AG04449 (cell line): ENCODE results near the gene CFAP91.
A peak's percentile ranks its signal among the peaks of the same experiment; 100 is the strongest.

Source experiments
- CTCF ChIA-PET: fragments of 350-600 bp; formaldehyde crosslinking; extraction: SDS; loops from one replicate; lab custom pipeline; 2021; ENCODE audit warnings: antibody characterized with exemption; lab: Yijun Ruan, JAX
- POLR2A ChIA-PET: fragments of 400-600, 350-600 bp; formaldehyde crosslinking; extraction: SDS; loops from one replicate; lab custom pipeline; 2020; ENCODE audit warnings: antibody characterized with exemption, inconsistent platforms; lab: Yijun Ruan, JAX
- DNase-seq: peaks from one replicate; pipeline ENCODE4 v3.0.0-alpha.2; 2010; ENCODE audit warnings: low read depth, low spot score
- H3K4me3 ChIP-seq: 2 replicates; pipeline ENCODE4 v1.5.1; 2011; ENCODE audit warnings: low read depth, mild to moderate bottlenecking, control low read depth, low read length
- TF ChIP-seq, protein P1 (sequence below): IDR thresholded peaks from one replicate; pipeline ENCODE4 v1.5.1; 2011; ENCODE audit warnings: mild to moderate bottlenecking, moderate library complexity, low read length, control low read depth, inconsistent platforms; ENCODE audit not compliant: insufficient read depth; ENCODE audit errors: missing control alignments

Gene CFAP91

DNA sequence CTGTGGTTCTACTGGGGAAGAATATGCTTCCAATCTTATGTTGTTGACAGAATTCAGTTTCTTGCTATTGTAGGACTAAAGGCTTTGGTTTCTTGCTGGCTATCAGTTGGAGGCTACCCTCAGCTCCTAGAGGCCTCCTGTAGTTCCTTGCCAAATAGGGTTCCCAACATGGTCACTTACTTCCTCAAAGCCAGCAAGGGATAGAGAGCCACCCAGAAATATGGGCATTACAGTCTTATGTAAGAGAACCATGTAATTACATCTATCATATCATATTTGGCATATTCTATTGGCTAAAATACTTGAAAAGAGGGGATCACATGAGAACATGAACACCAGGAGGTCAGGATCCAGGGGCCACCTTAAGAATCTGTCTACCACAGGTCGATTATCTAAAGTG, 19.4 kb upstream of the CFAP91 start:
- CTCF ChIA-PET = interaction anchor here (0.7 to 2.1 kb wide), 7 partner anchors 8 to 409 kb away, joined by 3 to 7 read pairs (median 3); partner anchors contain the start of gene TMEM39A
- POLR2A ChIA-PET = no interaction called here
- no peak for DNase-seq
- TF ChIP-seq, protein P1, sequence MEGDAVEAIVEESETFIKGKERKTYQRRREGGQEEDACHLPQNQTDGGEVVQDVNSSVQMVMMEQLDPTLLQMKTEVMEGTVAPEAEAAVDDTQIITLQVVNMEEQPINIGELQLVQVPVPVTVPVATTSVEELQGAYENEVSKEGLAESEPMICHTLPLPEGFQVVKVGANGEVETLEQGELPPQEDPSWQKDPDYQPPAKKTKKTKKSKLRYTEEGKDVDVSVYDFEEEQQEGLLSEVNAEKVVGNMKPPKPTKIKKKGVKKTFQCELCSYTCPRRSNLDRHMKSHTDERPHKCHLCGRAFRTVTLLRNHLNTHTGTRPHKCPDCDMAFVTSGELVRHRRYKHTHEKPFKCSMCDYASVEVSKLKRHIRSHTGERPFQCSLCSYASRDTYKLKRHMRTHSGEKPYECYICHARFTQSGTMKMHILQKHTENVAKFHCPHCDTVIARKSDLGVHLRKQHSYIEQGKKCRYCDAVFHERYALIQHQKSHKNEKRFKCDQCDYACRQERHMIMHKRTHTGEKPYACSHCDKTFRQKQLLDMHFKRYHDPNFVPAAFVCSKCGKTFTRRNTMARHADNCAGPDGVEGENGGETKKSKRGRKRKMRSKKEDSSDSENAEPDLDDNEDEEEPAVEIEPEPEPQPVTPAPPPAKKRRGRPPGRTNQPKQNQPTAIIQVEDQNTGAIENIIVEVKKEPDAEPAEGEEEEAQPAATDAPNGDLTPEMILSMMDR = no peak
- H3K4me3 ChIP-seq = no peak overlapping the region

DNA sequence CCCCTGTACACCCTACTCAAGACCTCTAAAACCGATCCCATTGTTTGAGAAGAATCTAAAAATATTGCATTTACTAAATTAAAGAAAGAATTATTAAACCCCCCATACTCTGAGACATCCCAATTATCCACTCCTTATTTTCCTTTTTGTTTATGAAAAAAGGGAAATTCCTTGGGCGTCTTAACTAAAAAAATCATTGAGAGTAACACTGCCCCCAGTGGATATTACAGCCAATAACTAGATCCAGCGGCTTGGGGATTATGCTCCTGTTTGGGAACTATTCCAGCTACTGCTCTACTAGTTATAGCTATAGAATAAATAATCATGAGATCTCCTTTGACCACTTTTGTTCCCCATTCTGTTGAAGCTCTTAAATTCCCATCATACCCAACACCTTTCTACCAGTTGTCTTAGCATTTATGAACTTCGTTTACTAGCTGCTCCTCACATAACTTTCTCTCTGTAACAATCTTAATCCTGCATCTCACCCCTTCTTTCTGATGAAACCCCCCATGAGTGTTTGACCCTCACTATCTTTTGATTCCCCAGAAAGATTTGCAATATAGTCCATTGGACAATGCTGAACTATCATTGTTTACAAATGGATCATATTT, 12.7 kb upstream of the CFAP91 start:
- H3K4me3 ChIP-seq = no peak overlapping the region
- ChIA-PET POLR2A (no interaction called here), CTCF (interaction anchor here (0.8 to 3.1 kb wide), 9 partner anchors 8 to 186 kb away, joined by 3 to 20 read pairs (median 5); partner anchors contain the start of gene COX17)
- TF ChIP-seq, protein P1 = peak; percentile 31
- DNase-seq = no peak

DNA sequence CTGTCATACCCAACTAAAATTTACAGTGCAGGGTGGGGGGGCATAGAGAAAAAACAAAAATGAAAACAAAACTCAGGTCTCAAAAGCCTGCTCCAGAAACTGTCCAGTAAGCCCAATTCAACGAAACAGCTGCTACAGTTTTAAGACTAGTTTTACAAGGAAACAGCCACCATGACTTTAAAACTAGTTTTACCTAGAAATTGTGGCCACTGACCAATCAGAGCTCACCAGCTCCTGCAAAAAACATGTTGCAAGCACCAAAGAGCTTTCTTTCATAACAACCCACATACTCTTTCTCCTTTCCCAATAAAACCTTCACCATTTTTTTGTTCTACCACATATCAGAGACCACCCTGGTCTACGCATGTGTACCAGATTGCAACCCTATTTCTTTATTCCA, 7.3 kb upstream of the CFAP91 start:
- TF ChIP-seq, protein P1 = no peak
- ChIA-PET CTCF (interaction anchor here (0.7 to 3.3 kb wide), 2 partner anchors 14 kb away, joined by 3 to 15 read pairs; no protein-coding TSS in a partner anchor), POLR2A (no interaction called here)
- no peak overlapping the region for H3K4me3 ChIP-seq
- no peak for DNase-seq

DNA sequence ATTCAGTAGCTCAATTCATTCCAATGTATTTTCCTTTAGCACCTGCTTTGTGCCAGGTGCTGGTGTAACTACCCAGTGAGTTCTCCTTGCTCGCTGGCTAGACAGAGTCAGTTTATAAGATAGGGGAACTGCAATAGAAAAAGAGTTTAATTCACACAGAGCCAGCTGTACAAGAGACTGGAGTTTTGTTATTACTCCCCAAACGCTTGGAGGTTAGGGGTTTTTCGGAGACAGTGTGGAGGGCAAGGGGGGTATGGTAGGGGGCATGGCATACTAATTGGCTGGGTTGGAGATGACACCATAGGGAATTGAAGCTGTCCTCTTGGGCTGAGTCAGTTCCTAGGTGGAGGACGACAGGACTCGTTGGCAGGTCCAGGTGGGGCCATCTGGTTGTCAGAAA, 5.4 kb upstream of the CFAP91 start:
- ChIA-PET CTCF (interaction anchor here (0.9 to 1.2 kb wide), 3 partner anchors 10 to 14 kb away, joined by 3 to 4 read pairs (median 3); no protein-coding TSS in a partner anchor), POLR2A (no interaction called here)
- no peak overlapping the region for H3K4me3 ChIP-seq
- no peak for DNase-seq
- TF ChIP-seq, protein P1 = no peak

DNA sequence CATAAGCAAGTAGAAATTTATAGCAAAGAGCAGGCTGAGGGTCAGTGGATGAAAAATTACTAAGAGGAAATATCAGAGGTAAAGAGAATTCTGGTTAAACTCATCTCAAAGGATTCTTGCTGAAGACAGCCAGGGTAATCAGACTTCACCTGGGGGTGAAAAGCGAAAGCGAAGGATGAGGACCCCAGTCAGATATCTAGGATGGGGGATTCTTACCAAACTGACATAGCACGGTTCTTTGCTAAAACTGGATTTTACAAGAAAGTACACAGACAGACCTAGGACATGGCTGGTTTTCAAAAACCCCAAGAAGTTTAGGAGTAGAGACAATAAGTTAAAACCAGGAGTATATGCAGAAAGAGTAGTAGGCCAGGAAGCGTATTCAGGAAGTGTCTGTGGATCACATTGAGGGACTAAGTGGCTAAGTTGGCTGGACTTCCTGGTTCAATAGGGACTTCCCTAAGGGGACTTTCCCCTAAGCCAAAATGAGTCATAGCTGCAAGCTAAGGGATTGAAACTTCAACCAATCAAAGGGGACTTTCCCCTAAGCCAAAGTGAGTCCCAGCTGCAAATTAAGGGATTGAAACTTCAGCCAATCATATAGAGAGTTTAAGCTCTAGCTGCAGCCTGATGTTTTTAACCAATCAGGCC, 2.4 kb upstream of the CFAP91 start:
- CTCF ChIA-PET = no interaction called here
- no peak overlapping the region for H3K4me3 ChIP-seq
- TF ChIP-seq, protein P1 = no peak
- POLR2A ChIA-PET = no interaction called here
- no peak for DNase-seq
